Body of pancreas (tissue), 4 donors: ENCODE data around the gene SEMA3D. TPM values are rescaled to one million over a fixed set of nuclear protein-coding genes. Genes with fewer than 3 reads are reported as not detected.

Experiments used
- ATAC-seq: fragments of 150-250 bp; one replicate; pipeline ENCODE4 v1.9.1; 2016
- DNase-seq, 4 donors: peaks; one replicate each; pipeline ENCODE4 v3.0.0-alpha.2; 2019
- H3K27ac ChIP-seq, 4 donors: fragments of 200-600 bp; sonication (generic); 1 replicate in 3 of 4; 2 replicates in 1 of 4; pipeline versions ENCODE4 v1.5.1 to v1.6.1; 2016 to 2019; ENCODE audit warnings: mild to moderate bottlenecking in 1 of 4, mixed read lengths in 1 of 4, moderate library complexity in 1 of 4
- H3K27me3 ChIP-seq, 2 donors: fragments of 200-600 bp; sonication (generic); one replicate each; pipeline ENCODE4 v1.6.0; 2016; ENCODE audit warnings: mild to moderate bottlenecking in 1 of 2
- H3K36me3 ChIP-seq, 2 donors: fragments of 200-600 bp; sonication (generic); replicated peaks in 1 of 2; 2 replicates each; pipeline ENCODE4 v1.5.1; 2016; ENCODE audit warnings: low read depth in 2 of 2; ENCODE audit not compliant: insufficient read depth in 1 of 2
- H3K4me1 ChIP-seq: fragments of 200-600 bp; sonication (generic); one replicate; pipeline ENCODE4 v1.6.0; 2016
- H3K4me3 ChIP-seq, 2 donors: fragments of 200-600 bp; sonication (generic); 1 replicate in 1 of 2; 2 replicates in 1 of 2; pipeline ENCODE4 v1.5.1; 2016 to 2019
- H3K9me3 ChIP-seq, 3 donors: fragments of 200-600 bp; sonication (generic); 1 replicate in 2 of 3; 2 replicates in 1 of 3; pipeline ENCODE4 v1.5.1; 2016
- POLR2A ChIP-seq, 3 donors: fragments of 450-650 bp; IDR thresholded peaks; one replicate each; pipeline ENCODE4 v1.6.1; 2016; ENCODE audit warnings: antibody characterized with exemption in 3 of 3, mild to moderate bottlenecking in 2 of 3
- WGBS, 2 donors: methylation state at CpG; one replicate each; pipeline ENCODE4 v1.1.5; 2017; 5-methylcytosine and 5-hydroxymethylcytosine counted together
- intact Hi-C: fragments of 100-400 bp; cut with DNase I; formaldehyde crosslinking; loops from one replicate; pipeline ENCODE4 v1.15.1; 2023
- total RNA-seq, 2 donors: library from RNA; depleted of rRNA; stranded (reverse); fragments of >200 nt; gene quantifications; one replicate each; pipeline ENCODE4 v1.1.0, GENCODE V29; 2016
- TF ChIP-seq, protein P1 (sequence below), 7 experiments: fragments of 450-650 bp in 4 of 7; fragments of 200-600 bp in 3 of 7; sonication (generic) in 3 of 7; IDR thresholded peaks; one replicate each; pipeline ENCODE4 v1.5.1; 2016 to 2019; ENCODE audit warnings: antibody characterized with exemption in 7 of 7

The SEMA3D gene
- total RNA-seq, 2 donors from 2014 or later: 0.66 to 1.3 TPM

DNA sequence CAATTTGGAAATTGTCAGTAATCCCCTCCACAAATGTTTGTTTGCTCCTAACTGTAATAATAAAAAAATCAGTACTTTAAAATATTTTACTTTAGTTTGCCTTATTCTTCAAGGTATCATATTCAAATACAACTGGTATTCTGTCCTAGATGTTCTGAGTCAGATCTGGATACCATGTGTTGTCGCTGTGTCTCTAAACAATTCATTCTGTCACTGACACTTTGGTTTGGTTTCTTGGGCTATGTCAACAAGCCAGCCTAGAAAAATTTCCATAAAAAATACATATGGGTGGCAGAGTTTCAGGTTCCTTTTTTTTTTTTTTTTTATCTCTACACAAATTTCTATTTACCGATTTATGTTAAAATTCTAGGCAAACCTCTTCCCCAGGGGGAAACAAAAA, 33.2 kb upstream of the SEMA3D start:
- Histone ChIP-seq H3K9me3 (no peaks in the 10 kb centered on the region), H3K36me3 (no peaks in the 10 kb centered on the region), H3K4me1 (no peaks in the 10 kb centered on the region), H3K27ac (no peak overlapping the region), H3K4me3 (no peak overlapping the region), H3K27me3 (no peaks in the 10 kb centered on the region)
- TF ChIP-seq, protein P1, sequence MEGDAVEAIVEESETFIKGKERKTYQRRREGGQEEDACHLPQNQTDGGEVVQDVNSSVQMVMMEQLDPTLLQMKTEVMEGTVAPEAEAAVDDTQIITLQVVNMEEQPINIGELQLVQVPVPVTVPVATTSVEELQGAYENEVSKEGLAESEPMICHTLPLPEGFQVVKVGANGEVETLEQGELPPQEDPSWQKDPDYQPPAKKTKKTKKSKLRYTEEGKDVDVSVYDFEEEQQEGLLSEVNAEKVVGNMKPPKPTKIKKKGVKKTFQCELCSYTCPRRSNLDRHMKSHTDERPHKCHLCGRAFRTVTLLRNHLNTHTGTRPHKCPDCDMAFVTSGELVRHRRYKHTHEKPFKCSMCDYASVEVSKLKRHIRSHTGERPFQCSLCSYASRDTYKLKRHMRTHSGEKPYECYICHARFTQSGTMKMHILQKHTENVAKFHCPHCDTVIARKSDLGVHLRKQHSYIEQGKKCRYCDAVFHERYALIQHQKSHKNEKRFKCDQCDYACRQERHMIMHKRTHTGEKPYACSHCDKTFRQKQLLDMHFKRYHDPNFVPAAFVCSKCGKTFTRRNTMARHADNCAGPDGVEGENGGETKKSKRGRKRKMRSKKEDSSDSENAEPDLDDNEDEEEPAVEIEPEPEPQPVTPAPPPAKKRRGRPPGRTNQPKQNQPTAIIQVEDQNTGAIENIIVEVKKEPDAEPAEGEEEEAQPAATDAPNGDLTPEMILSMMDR (IDR thresholded peaks at IDR 0.05): no peak
- no peak for TF ChIP-seq POLR2A (IDR thresholded peaks at IDR 0.05)
- DNase-seq (no peak), ATAC-seq (no peak)
- intact Hi-C loops: no loop called here
- 59 to 83% methylated on average over 2 of the region's 2 CpGs for WGBS, 2 donors

DNA sequence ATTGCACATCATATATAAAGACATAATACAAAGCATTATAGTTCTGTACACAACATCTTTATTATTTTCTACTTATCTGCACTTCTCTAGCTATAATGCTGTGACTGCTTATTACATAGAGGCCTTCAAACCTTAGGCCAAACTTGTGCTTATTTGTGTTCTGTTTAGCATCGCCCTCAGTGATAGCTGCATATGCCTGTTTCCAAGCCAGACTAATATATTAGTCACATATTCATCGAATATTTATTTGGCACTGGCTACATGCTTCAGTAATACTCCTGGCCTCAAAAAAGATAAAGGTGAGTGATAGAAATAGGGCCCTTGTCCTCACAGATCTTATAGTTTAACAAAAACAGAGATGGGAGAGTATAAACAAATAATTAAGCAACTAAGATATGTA, 30.2 kb upstream of the SEMA3D start:
- intact Hi-C loops: no loop called here
- H3K27ac ChIP-seq: no peak overlapping the region
- no peak for TF ChIP-seq POLR2A (IDR thresholded peaks at IDR 0.05)
- TF ChIP-seq, protein P1 (IDR thresholded peaks at IDR 0.05): no peak
- H3K27me3 ChIP-seq: no peaks in the 10 kb centered on the region
- H3K4me3 ChIP-seq: no peak overlapping the region
- H3K36me3 ChIP-seq: no peaks in the 10 kb centered on the region
- no peak for DNase-seq
- no peaks in the 10 kb centered on the region for H3K9me3 ChIP-seq
- WGBS, 2 donors: 53 to 70% methylated on average over 2 of the region's 2 CpGs
- no peaks in the 10 kb centered on the region for H3K4me1 ChIP-seq
- no peak for ATAC-seq

DNA sequence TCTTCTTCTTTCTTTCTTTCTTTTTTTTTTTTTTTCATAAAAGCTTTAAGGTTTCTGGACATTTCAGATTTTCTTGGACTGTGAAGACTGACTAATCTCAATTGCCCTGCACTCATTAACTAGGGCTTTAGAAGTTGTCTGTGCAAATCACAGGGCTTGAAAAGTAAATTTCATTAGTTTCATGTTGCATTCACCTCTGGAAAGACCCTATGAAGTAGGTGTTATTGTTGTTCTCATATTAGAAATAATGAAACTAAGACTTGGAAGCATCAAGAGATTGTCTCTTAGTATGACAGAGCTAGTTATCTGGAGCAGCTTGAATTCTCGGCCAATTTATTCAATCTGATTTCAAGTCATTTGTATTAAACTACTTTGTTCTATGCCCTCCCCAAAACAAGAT, 28.2 kb upstream of the SEMA3D start:
- H3K4me3 ChIP-seq: no peak overlapping the region
- TF ChIP-seq POLR2A (IDR thresholded peaks at IDR 0.05): no peak
- TF ChIP-seq, protein P1 (IDR thresholded peaks at IDR 0.05): no peak
- 81 to 84% methylated on average over 1 of the region's 1 CpG for WGBS, 2 donors
- H3K27me3 ChIP-seq: no peaks in the 10 kb centered on the region
- ATAC-seq: no peak
- no peaks in the 10 kb centered on the region for H3K36me3 ChIP-seq
- no peak overlapping the region for H3K27ac ChIP-seq
- no peaks in the 10 kb centered on the region for H3K9me3 ChIP-seq
- no peaks in the 10 kb centered on the region for H3K4me1 ChIP-seq
- DNase-seq: no peak
- intact Hi-C loops: no loop called here

DNA sequence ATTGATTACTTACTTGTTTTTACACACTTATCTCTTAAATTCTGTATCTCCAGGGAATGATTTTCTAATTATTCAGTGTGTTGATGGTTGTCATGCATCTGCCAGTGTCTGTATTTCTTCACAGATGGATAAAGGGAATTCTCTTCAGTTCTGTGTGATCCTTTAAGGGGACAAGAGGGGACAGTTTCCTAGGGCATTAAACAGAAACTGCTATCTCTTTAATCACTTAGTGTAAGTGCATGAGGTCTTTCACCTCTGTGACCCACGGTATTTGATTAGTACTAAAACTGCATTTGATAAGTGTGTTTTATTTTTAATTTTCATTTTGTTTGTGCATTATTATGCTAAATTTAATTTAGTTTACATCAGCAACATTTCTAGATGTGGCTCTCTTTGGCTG, 26.6 kb upstream of the SEMA3D start:
- WGBS, 2 donors: 35 to 41% methylated on average over 1 of the region's 1 CpG
- no peak overlapping the region for H3K27ac ChIP-seq
- ATAC-seq (no peak), DNase-seq (no peak)
- no peaks in the 10 kb centered on the region for H3K36me3 ChIP-seq
- no peaks in the 10 kb centered on the region for H3K4me1 ChIP-seq
- H3K27me3 ChIP-seq: no peaks in the 10 kb centered on the region
- TF ChIP-seq POLR2A (IDR thresholded peaks at IDR 0.05): no peak
- TF ChIP-seq, protein P1 (IDR thresholded peaks at IDR 0.05): no peak
- H3K9me3 ChIP-seq: no peaks in the 10 kb centered on the region
- intact Hi-C loops: no loop called here
- no peak overlapping the region for H3K4me3 ChIP-seq

DNA sequence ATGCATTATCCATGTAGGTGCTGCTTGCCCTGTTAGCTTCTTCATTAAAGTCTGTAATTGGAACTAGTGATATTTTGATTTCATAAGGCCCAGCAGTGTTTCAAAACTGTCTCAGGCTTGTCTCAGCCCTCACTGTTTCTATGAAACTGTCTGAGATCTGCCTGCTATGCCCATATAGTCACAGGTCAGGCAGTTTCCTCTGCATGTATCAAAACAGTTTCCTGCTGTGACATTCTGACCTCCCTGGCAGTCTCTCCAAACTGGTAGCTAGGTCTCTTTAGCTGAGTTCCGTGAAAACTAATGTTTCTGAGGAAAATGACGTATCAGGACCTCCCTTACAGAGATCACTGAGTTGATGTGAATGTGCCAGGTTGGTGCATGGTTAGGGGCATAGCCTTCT, 18.9 kb upstream of the SEMA3D start:
- WGBS, 2 donors: 38% methylated on average over 2 of the region's 2 CpGs
- intact Hi-C loops: no loop called here

More for the DNA sequence above, 18.9 kb upstream of the SEMA3D start:
- H3K27ac ChIP-seq: no peak overlapping the region
- H3K27me3 ChIP-seq: no peaks in the 10 kb centered on the region
- H3K4me1 ChIP-seq: no peaks in the 10 kb centered on the region
- no peak for ATAC-seq
- H3K9me3 ChIP-seq: no peaks in the 10 kb centered on the region
- no peaks in the 10 kb centered on the region for H3K36me3 ChIP-seq
- no peak overlapping the region for H3K4me3 ChIP-seq
- no peak for TF ChIP-seq POLR2A (IDR thresholded peaks at IDR 0.05)
- TF ChIP-seq, protein P1 (IDR thresholded peaks at IDR 0.05): no peak
- no peak for DNase-seq
